Body of pancreas (tissue), 4 donors: ENCODE data around the gene PSMB5.

ENCODE experiments used
- CTCF ChIP-seq, 7 experiments: fragments of 450-650 bp in 4 of 7; fragments of 200-600 bp in 3 of 7; sonication (generic) in 3 of 7; IDR thresholded peaks; one replicate each; pipeline ENCODE4 v1.5.1; 2016 to 2019; ENCODE audit warnings: antibody characterized with exemption in 7 of 7
- POLR2A ChIP-seq, 3 donors: fragments of 450-650 bp; IDR thresholded peaks; one replicate each; pipeline ENCODE4 v1.6.1; 2016; ENCODE audit warnings: antibody characterized with exemption in 3 of 3, mild to moderate bottlenecking in 2 of 3

DNA sequence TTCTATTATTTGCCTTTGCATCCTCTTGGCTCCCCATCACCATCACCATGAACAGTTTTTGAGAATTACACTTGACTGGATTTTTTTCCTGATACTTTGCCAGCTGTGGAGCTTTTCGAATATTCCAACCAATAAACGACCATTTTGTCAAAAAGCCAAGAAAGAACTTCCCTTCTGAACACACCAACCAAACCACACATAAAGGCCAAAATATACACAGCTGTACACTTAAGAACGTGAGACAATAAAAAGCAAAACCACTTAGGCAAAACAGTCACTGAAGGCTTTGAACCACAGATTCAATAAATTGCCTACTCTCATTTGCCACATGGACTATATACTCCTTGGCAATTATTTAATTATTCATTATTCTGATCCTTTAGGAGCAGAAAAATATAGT is 25.9 kb downstream of the PSMB5 start:
- TF ChIP-seq CTCF (IDR thresholded peaks at IDR 0.05) (no peak), POLR2A (IDR thresholded peaks at IDR 0.05) (no peak)
